HG02588 (cell line): Measurements from ENCODE around the gene GEMIN7.

ENCODE experiments used
- ATAC-seq: cut with Tn5 transposase; IDR thresholded peaks from one replicate; pipeline ENCODE4 v1.9.1; 2021; ENCODE audit warnings: mild to moderate bottlenecking, moderate library complexity; ENCODE audit not compliant: unreplicated experiment

GEMIN7 gene

GRCh38 chr19:45079063-45079910, at the start of gene GEMIN7:
Gene GEMIN7 (plus strand): TSS chr19:45079260. CDS start chr19:45090115, 10,855 bp downstream.
- ATAC-seq: no peak

GRCh38 chr19:45030825-45031224, 48.2 kb upstream of the GEMIN7 start:
- no peak for ATAC-seq

- ATAC-seq: no peak
Measured at GRCh38 chr19:45032421-45032820, 46.6 kb upstream of the GEMIN7 start.

GRCh38 chr19:45035755-45036154, 43.3 kb upstream of the GEMIN7 start:
- no peak for ATAC-seq

- ATAC-seq: no peak
Measured at GRCh38 chr19:45037393-45038169, 41.5 kb upstream of the GEMIN7 start.

- peak; percentile 82 for ATAC-seq
Measured at GRCh38 chr19:45038931-45039893, 39.8 kb upstream of the GEMIN7 start, which contains the start of gene CLASRP. Gene CLASRP (plus strand): TSS chr19:45039045. CDS start chr19:45040213, 1,168 bp downstream.

GRCh38 chr19:45040059-45040771, 38.8 kb upstream of the GEMIN7 start:
- ATAC-seq: no peak

GRCh38 chr19:45041125-45041524, 37.9 kb upstream of the GEMIN7 start:
- ATAC-seq: no peak

GRCh38 chr19:45045671-45046353, 33.2 kb upstream of the GEMIN7 start:
- ATAC-seq: no peak

GRCh38 chr19:45046355-45046754, 32.7 kb upstream of the GEMIN7 start:
- ATAC-seq: no peak

- no peak for ATAC-seq
Measured at GRCh38 chr19:45047188-45047797, 31.8 kb upstream of the GEMIN7 start.

GRCh38 chr19:45049073-45049736, 29.9 kb upstream of the GEMIN7 start:
- ATAC-seq: no peak

- no peak for ATAC-seq
Measured at GRCh38 chr19:45050036-45050435, 29.0 kb upstream of the GEMIN7 start.

- ATAC-seq: no peak
Measured at GRCh38 chr19:45051929-45052579, 27.0 kb upstream of the GEMIN7 start.

GRCh38 chr19:45056831-45057230, 22.2 kb upstream of the GEMIN7 start:
- ATAC-seq: no peak

- no peak for ATAC-seq
Measured at GRCh38 chr19:45057444-45057843, 21.6 kb upstream of the GEMIN7 start.

GRCh38 chr19:45058622-45059159, 20.4 kb upstream of the GEMIN7 start:
- ATAC-seq: no peak
